HG03354 (cell line): ENCODE results near the gene RNF208.
"Not testable (repeated sequence)": the region's sequence is repeated elsewhere in the genome, so short reads cannot be mapped to it uniquely, and the experiment has no call there.

Experiments used
- ATAC-seq: cut with Tn5 transposase; IDR thresholded peaks from one replicate; pipeline ENCODE4 v1.9.1; 2021; ENCODE audit warnings: mild to moderate bottlenecking; ENCODE audit not compliant: unreplicated experiment, poor library complexity, severe bottlenecking

RNF208 gene, protein sequence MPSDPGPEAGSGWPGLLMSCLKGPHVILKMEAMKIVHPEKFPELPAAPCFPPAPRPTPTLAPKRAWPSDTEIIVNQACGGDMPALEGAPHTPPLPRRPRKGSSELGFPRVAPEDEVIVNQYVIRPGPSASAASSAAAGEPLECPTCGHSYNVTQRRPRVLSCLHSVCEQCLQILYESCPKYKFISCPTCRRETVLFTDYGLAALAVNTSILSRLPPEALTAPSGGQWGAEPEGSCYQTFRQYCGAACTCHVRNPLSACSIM

DNA sequence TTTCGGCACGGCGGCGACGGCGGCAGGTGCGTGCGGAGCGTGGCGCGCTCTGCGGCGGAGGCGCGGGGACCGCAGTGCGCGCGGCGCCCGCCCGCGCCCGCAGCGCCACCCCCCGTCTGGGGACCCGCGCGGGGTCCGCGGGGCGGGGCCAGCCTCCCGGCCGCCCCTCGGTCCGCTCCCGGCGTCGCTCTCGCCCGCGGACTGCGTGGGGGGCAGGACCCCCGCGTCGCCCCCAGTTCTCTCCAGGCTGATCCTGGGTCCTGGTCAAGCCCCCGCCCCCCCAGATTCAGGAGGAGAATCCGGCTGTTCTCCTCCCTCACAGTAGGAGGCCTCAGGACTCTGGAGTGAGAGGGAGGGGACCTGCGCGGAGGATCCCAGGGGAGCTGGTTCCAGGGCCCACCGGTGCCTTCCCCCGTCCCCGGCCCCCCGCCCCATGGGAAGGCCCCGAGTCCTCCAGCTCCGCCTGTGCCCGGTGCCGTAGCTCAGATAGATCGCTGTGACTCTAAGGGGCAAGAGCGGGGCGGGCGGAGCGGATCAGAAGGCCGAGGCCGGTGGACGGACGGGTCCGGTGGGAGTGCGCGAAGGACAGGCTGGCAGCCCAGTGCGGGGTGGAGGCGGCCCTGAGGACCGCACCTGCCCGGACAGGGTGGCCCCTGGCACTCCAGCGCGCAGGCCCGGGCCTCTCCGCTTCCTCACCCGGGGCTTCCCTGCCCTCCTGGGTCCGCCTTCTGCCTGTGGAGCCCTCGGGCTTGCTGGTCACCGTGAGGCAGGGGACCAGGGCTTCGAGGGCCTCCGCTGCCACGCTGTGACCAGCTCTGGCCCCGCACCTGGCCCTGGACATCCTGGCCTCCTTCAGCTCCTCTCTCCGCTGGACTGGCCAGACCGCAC, at the start of gene RNF208:
Gene RNF208, minus strand, starts transcription at position 51 of the 888 bp plus-strand sequence. CDS start 1,028 bp downstream, outside the sequence.
- no peak for ATAC-seq

DNA sequence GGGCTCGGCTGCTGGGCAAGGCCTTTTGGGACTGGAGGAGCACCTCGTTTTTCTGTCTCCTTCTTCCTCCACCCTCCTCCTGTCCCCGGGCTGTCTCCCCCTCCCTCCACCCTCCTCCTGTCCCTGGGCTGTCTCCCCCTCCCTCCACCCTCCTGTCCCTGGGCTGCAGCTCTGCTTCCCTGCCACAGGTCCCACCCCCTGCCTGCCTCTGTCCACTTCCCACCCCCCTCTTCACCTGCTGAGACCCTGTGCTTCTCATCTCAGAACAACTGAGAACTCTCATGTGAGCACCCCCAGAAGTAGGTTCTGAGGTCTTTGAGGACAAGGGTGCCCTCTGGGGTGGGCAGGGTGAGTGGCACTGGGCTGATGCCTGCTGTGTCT, 49.6 kb upstream of the RNF208 start:
- no peak for ATAC-seq

DNA sequence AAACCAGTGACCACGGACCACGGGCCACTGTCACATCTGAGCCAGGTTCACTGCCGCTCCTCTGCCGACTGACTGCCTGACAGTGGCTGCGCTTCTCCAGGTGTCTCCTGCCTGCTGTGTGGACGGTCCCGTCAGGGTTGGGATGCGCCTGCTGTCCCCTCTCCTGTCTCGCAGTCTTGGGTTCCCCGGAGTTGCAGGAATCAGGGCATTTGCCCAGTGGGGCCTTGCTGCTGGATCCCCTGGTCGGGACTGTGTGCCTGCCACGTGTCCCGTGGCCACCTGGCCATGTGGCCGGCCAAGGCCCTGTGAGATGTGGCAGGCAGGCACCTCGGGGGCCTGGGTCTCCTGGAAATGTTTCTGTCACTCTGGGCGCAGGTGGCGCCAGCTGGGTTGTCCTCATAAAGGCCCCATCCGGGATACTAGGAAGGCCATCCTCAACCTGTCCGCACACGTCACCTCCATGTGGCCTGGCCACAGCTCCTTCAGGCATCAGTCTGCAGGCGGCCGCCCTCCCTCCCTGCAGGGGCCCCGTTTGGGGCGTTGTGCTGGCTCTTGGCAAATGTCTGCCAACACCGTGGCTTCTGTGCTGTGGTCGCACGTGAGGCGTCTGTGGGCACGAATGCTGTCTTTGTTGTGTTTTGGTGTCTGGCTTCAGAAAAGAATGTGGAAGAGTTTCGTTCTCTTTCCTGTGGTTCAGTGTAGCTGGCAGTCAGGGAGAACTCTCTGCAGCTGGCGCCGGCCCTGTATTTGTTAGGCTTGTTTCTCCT, 49.1 kb upstream of the RNF208 start:
- ATAC-seq = no peak

DNA sequence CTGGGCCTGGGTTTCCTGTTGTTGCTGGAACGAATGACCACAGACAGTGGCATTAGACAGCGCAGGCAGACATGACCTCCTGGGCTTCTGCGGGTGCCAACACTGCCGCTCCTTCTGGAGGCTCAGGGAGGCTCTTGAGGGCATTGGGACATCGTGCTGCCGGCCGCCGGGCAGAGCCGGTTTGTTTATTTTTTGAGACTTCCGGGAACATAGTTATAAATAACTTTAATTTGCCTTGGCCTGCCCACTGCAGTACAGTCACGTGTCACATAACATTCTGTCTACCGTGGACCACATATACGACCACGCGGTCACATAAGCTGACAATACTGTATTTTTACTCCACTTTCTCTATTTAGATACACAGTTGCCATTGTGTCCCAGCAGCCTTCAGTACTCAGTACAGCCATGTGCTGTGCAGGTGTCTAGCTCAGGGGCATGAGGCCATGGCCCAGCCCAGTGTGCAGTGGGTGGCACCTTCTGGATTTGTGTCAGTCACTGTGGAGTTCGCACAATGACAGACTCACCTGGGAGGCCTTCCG, 47.3 kb upstream of the RNF208 start:
- ATAC-seq = no peak

DNA sequence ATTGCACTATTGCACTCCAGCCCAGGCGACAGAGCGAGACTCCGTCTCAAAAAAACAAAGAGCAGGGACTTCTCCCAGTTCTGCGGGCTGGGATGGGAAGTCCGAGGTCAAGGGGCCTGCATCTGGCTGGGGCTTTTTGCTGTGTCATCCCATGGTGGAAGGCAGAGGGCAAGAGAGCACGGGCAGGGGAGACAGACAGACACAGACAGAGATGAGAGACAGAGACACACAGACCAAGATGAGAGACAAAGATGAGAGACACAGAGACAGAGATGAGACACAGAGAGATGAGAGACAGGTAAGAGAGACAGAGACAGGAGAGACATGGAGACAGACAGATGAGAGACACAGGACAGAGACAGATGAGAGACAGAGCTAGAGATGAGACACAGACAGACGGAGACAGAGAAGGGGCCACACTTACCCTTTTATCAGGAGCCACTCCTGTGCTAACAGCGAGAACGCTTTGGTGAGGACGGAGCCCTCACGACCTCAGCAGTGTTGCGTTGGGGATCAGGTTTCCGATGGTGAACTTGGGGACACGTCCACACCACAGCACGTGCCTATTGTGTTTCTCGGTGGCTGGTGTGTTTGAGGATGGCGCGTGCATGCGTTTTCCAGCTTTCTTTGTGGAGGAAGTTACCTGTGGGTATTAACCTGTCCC, 46.6 kb upstream of the RNF208 start:
- ATAC-seq = no peak

DNA sequence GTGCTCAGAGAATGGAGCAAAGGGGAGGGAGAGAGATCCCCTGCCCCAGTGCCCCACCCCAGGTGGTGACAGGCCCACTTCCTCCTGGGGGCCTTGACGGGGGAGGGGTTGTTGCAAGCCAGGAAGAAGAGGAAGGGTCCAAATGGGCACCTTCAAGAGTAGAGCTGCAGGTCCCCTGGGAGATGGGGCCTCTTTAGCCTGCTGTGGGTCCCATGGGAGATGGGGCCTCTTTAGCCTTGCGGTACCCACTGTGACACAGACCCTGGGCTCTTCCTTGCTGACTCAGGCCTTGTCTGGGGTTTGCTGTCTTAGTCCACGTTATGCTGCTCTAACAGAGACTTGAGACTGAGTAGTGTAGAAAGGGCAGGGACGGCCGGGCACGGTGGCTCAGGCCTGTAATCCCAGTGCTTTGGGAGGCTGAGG, 45.9 kb upstream of the RNF208 start:
- ATAC-seq = no peak

DNA sequence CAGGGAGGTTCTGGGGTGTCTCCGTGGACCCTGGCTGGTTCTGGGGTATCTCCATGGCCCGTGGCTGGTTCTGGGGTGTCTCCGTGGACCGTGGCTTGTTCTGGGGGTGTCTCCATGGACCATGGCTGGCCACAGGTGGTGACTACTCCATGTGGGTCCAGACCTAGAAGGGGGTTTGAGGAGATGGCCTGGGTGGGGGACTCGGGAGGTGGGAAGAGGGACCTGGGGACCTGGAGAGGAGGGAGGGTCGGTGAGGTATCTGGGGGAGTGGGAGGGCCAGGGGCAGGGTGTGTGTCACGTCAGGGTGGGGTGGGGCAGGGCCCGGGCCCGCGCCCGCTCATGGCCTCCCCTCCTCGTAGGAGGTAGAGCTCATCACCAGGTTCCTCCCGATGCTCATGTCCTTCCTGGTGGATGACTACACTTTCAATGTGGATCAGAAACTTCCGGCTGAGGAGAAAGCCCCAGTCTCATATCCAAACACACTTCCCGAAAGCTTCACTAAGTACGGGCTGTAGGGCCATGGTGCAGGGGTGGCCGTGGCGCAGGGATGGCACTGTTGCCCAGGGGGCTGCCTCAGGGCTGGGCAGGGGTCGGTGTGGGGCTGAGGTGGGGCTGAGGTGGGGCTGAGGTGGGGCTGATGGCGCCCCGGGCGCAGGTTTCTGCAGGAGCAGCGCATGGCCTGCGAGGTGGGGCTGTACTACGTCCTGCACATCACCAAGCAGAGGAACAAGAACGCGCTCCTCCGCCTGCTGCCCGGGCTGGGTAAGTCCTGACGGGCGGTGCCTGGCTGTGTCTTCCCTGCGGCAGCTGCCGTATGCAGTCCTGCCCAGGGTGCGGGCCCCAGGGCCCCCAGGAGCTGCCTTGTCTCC, 44.8 kb upstream of the RNF208 start:
- no peak for ATAC-seq

DNA sequence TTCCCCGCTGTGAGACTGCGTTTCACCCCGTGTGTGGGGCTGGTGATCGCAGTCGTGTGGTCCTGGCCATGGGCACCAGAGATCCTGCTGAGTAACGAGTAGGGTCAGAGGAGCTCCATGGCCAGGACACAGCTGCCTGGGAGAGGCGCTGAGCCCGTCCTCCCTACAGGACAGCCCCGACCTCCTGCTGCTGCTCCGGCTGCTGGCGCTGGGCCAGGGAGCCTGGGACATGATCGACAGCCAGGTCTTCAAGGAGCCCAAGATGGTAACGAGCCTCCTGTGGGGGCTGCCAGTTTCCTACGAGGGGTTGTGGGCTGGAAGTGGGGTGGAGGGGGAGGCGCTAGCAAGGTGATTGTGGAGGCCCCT, 44.1 kb upstream of the RNF208 start:
- no peak for ATAC-seq

DNA sequence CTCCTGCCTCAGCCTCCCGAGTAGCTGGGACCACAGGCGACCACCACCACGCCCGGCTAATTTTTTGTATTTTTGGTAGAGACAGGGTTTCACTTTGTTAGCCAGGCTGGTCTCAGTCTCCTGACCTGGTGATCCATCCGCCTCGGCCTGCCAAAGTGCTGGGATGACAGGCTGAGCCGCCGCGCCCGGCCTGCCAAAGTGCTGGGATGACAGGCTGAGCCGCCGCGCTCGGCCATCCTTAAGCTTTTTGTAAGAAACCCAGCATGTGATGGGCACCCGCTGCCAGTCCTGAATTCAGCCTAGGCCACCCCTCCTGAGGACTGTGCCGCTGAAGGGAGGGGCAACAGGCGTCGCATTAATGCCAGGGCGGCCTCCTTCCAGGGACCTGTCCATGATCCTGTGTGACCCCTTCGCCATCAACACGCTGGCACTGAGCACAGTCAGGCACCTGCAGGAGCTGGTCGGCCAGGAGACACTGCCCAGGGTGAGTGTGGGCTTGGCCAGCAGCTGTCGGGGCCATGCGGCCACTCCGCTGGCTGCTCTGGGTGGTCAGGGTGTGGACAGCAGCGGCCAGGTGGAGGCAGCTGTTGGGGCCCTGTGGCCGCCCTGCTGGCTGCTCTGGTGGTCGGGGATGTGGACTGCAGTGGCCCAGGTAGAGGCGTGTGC, 43.6 kb upstream of the RNF208 start:
- no peak for ATAC-seq

DNA sequence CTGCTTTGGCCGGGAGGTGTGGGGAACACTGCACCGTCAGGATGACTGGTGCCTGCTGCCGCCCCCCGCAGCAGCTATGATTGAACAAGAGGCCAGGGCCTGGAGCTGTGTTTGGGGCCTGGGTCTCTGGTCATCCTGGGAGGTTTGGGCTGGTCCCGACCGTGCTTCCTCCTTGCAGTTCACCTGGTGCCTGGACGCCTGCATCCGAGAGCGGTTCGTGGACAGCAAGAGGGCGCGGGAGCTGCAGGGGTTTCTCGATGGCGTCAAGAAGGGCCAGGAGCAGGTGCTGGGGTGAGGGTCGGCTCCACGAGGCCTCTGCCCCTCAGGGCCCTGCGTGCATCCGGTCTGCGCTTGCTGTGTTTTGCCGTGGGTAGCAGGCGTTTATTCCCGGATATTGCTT, 42.0 kb upstream of the RNF208 start:
- ATAC-seq = no peak

DNA sequence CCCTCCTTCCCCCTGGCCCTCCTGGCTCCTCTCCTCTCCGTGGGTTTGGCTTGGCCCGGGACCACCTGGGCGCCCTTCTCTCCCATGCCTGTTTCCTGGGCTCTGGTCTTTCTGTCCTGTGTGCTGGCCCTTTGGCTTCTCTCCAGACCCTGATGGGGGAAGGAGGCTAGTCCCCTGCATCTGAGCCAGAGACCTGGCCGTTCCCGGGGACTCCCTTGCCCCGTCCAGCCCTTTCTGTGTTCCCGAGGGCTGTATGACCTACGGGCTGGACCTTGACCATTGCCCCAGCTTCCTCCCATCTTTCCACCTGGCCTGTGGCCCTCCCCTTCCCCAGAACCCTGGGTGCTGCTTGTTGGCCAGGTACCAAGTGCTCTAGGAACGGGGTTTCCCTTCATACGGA, 41.5 kb upstream of the RNF208 start:
- ATAC-seq = no peak

DNA sequence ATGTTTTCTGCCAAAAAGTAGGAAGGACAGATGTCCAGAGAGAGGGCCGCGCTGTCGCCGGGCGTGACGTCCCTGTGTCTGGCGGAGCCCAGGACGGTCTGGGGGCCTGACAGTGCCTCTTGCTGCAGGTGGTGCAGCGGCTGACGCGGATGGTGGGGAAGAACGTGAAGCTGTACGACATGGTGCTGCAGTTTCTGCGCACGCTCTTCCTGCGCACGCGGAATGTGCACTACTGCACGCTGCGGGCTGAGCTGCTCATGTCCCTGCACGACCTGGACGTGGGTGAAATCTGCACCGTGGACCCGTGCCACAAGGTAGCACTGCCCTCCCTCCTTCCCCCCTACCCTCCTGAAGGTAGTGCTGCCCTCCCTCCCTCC, 40.9 kb upstream of the RNF208 start:
- no peak for ATAC-seq

DNA sequence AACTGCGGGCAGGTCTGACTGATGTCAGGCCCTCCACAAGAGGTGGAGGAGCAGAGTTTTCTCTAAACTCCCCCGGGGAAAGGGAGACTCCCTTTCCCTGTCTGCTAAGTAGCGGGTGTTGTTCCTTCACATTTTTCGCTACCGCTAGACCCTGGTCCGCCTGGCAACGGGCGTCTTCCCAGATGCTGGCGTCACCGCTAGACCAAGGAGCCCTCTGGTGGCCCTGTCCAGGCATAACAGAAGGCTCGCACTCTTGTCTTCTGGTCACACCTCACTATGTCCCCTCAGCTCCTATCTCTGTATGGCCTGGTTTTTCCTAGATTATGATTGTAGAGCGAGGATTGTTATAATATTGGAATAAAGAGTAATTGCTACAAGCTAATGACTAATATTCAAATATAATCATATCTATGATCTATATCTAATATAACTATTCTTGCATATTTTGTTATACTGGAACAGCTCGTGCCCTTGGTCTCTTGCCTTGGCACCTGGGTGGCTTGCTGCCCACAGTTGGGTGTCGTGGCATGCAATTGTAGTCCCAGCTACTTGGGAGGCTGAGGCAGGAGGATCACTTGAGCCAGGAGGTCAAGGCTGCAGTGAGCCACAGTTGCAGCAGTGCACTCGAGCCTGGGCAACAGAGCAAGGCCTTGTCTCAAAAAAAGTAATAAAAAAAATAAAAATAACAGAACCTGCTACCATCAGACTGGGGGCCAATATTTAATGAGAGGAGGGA, 40.3 kb upstream of the RNF208 start:
- not testable (repeated sequence) for ATAC-seq

DNA sequence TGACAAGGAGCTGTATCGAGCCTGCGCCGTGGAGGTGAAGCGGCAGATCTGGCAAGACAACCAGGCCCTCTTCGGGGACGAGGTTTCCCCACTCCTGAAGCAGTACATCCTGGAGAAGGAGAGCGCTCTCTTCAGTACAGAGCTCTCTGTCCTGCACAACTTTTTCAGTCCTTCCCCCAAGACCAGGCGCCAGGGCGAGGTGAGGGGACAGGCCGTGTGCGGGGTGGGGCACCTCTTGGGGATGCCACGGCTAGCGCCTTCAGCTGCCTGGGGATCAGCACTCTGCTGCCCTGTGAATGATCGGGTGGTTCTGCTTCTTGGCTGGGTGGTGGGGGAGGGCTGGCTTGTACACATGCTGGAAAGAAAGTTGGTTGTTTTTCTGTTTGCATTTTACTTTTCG, 34.8 kb upstream of the RNF208 start:
- ATAC-seq = no peak

DNA sequence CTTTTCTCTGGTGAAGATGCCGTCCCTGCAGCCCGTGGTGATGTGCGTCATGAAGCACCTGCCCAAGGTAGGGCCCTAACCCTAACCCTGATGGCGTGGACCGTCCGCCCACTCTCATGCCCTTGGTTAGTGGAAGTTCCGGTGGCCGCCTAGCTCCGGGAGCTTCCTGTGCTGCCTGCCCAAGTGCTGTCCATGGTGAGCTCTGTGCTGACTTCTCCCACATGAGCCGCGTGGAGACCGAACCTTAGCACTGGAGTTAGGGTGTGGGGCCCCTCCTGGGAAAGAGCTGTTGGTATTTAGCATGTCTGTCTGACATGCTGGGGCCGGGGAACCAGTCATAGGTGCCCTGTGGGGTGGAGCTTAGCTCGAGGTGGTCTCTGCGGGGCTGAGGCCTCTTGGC, 34.3 kb upstream of the RNF208 start:
- no peak for ATAC-seq

DNA sequence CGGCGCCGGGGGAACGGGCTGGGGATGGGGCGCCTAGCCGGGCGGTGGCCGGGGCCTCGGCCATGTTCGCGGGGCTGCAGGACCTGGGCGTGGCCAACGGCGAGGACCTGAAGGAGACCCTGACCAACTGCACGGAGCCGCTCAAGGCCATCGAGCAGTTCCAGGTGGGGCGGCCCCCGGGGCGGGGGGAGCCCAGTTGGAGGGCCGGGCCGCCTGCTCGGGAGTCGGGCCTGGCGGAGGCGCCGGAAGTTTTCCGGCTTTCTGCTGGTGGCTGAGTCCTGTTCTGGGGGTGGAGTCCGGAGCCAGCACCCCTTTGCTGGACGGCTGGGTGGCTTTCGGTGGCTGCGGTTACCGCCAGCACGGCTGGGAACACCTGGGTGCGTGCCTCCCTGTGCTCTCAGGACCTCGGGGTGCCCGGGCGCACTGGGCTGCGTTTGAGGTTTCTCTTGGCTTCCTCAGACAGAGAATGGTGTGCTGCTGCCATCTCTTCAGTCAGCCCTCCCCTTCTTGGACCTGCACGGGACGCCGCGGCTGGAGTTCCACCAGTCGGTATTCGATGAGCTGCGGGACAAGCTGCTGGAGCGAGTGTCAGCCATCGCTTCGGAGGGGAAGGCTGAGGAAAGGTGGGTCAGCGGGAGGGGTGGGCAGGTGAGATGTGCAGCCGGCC, 33.5 kb upstream of the RNF208 start:
- ATAC-seq = peak; percentile 43
